Natural killer cell (primary cell): ENCODE results near the gene PRKACA. TPM values are rescaled to one million over a fixed set of nuclear protein-coding genes. Genes with fewer than 3 reads are reported as not detected.

ENCODE experiments used
- ATAC-seq, 3 donors: fragments of 150-1000 bp in 2 of 3; fragments of 200-7000 bp in 1 of 3; cut with Tn5 transposase; 1 replicate in 1 of 3; 2 replicates in 2 of 3; pipeline ENCODE4 v1.10.0; 2021; ENCODE audit warnings: mild to moderate bottlenecking in 2 of 3, moderate library complexity in 2 of 3
- DNase-seq, 2 donors: peaks; one replicate each; pipeline versions ENCODE4 v3.0.0 to v3.0.0-alpha.2; 2013 to 2021; ENCODE audit warnings: mixed read lengths in 1 of 2
- H3K27ac ChIP-seq: one replicate; pipeline ENCODE4 v1.5.1; 2013; ENCODE audit warnings: mild to moderate bottlenecking, low read length
- H3K27me3 ChIP-seq: one replicate; pipeline ENCODE4 v1.6.1; 2013; ENCODE audit warnings: low read length; ENCODE audit not compliant: control insufficient read depth, insufficient read depth
- H3K36me3 ChIP-seq: one replicate; pipeline ENCODE4 v1.6.1; 2013; ENCODE audit warnings: low read length; ENCODE audit not compliant: control insufficient read depth, insufficient read depth
- H3K4me1 ChIP-seq: one replicate; pipeline ENCODE4 v1.6.1; 2013; ENCODE audit warnings: low read length; ENCODE audit not compliant: control insufficient read depth, insufficient read depth
- H3K4me3 ChIP-seq: one replicate; pipeline ENCODE4 v1.5.1; 2013; ENCODE audit warnings: low read length
- H3K9me3 ChIP-seq: one replicate; pipeline ENCODE4 v1.6.1; 2013; ENCODE audit warnings: low read length; ENCODE audit not compliant: control insufficient read depth, insufficient read depth
- H3K27ac Mint-ChIP-seq, 2 donors: one replicate each; pipeline ENCODE4 v1.8.0; 2022; ENCODE audit warnings: mild to moderate bottlenecking in 2 of 2, mixed read lengths in 2 of 2, moderate library complexity in 1 of 2
- H3K27me3 Mint-ChIP-seq, 2 donors: one replicate each; pipeline ENCODE4 v1.8.0; 2022; ENCODE audit warnings: low read depth in 2 of 2, mixed read lengths in 2 of 2
- H3K36me3 Mint-ChIP-seq: one replicate; pipeline ENCODE4 v1.8.0; 2022; ENCODE audit warnings: mixed read lengths
- H3K4me1 Mint-ChIP-seq, 2 donors: one replicate each; pipeline ENCODE4 v1.8.0; 2022; ENCODE audit warnings: mixed read lengths in 2 of 2
- H3K4me3 Mint-ChIP-seq: one replicate; pipeline ENCODE4 v1.8.0; 2022; ENCODE audit warnings: mild to moderate bottlenecking, moderate library complexity, mixed read lengths
- H3K9me3 Mint-ChIP-seq, 2 donors: one replicate each; pipeline ENCODE4 v1.8.0; 2022; ENCODE audit warnings: mixed read lengths in 2 of 2
- WGBS: methylation state at CpG from one replicate; pipeline ENCODE4 v1.1.7; 2013; ENCODE audit warnings: missing lambda C conversion rate; ENCODE audit not compliant: insufficient coverage; 5-methylcytosine and 5-hydroxymethylcytosine counted together
- intact Hi-C: fragments of 100-400 bp; cut with micrococcal nuclease; formaldehyde crosslinking; loops from one replicate; pipeline ENCODE4 v1.14.2; 2022
- total RNA-seq, 4 donors: library from RNA; stranded (reverse); fragments of 120-200 nt in 1 of 4; gene quantifications; one replicate each; pipeline versions ENCODE4 v1.2.3 to v1.2.4, GENCODE V29; 2013 to 2022
- TF ChIP-seq, protein P1 (sequence below): fragments of 200-600 bp; IDR thresholded peaks from one replicate; pipeline ENCODE4 v1.8.0; 2022; ENCODE audit warnings: antibody characterized with exemption

PRKACA gene
- total RNA-seq, 3 donors from 2014 or later (not counting 1 experiment from before 2014, with no cell fraction given), result 68.6 to 71.8 (median 69.3) TPM

DNA sequence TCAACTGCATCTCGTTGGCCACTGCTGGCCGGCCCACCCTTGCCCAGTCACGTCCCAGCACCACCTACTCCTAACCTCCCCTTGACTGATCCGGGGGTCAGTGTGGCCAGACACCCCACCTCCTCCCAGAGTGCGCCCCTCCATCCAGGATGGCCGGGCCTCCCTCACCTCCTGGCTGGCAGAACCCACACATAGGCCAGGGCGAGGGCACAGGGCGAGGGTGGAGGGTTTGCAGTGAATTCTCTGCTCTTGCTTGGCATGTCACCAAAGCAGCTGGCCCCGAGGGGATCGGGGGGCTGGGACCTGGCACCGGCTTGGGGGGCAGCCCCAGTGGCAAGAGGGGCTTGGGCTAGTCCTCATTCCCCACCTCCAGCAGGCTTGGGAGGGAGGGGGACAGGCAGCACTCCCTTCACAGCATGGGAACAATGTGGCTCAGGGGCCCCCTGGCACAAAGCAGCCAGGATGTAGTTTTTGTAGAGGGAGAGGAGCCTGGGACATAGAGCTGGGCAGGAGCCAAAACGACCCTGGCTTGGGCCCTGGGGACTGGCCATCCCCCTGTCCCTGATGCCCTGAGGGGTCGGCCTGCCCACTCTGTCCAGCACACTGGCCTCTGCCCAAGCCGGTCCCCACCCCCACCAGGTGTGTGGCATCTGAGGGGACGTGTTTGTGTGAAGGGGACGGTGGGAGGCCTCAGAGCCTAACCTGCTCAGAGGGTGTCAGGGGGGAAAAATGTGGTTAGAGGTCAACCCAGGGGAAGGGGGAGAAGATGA, 47.3 kb upstream of the PRKACA start:
- Histone ChIP-seq H3K27ac (no peak overlapping the region), H3K9me3 (no peaks in the 10 kb centered on the region), H3K4me3 (no peak overlapping the region), H3K4me1 (peaks cover 38% of the 10 kb centered on the region), H3K36me3 (peaks cover 6% of the 10 kb centered on the region), H3K27me3 (no peaks in the 10 kb centered on the region)
- DNase-seq, result no peak
- intact Hi-C loops, result loop anchor here (10.0 kb wide), 1 partner anchor 110 kb away; no protein-coding TSS in a partner anchor
- Mint-ChIP-seq H3K4me1 (peaks cover 26 to 35% of the 10 kb centered on the region in 2 donors), H3K27ac (peak overlapping the region in 1 of 2 donors; percentile 95), H3K9me3 (no peaks in the 10 kb centered on the region), H3K27me3 (no peaks in the 10 kb centered on the region), H3K36me3 (no peaks in the 10 kb centered on the region), H3K4me3 (no peak overlapping the region)
- 81% methylated on average over 14 of the region's 16 CpGs for WGBS
- no peak for ATAC-seq
- TF ChIP-seq, protein P1, sequence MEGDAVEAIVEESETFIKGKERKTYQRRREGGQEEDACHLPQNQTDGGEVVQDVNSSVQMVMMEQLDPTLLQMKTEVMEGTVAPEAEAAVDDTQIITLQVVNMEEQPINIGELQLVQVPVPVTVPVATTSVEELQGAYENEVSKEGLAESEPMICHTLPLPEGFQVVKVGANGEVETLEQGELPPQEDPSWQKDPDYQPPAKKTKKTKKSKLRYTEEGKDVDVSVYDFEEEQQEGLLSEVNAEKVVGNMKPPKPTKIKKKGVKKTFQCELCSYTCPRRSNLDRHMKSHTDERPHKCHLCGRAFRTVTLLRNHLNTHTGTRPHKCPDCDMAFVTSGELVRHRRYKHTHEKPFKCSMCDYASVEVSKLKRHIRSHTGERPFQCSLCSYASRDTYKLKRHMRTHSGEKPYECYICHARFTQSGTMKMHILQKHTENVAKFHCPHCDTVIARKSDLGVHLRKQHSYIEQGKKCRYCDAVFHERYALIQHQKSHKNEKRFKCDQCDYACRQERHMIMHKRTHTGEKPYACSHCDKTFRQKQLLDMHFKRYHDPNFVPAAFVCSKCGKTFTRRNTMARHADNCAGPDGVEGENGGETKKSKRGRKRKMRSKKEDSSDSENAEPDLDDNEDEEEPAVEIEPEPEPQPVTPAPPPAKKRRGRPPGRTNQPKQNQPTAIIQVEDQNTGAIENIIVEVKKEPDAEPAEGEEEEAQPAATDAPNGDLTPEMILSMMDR, result no peak

DNA sequence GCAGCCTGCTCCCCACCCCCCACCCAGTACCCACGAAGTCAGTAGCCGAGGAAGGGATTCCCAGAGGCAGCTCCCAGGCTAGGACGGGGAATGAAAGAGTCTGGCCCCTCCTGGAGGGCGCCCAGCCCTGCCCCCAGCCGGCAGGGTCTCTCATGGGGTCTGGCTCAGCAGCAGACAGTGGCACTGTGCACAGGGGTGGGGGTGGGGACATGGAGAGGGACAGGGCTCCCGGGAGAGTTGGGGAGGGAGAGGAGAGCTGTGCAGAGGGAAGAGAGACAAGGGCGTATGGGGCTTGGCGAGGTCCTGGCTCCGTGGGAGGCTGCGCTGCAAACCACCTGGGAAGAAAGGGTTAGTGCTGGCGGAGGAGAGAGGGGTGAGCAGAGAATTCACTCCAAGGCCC, 46.5 kb upstream of the PRKACA start:
- peak overlapping the region in 1 of 2 donors; percentile 44 for H3K27ac Mint-ChIP-seq
- no peaks in the 10 kb centered on the region for H3K27me3 ChIP-seq
- H3K4me1 ChIP-seq, result peaks cover 38% of the 10 kb centered on the region
- no peak overlapping the region for H3K27ac ChIP-seq
- peaks cover 26 to 34% of the 10 kb centered on the region in 2 donors for H3K4me1 Mint-ChIP-seq
- H3K4me3 Mint-ChIP-seq, result no peak overlapping the region
- no peak for ATAC-seq
- WGBS, result 96% methylated on average over 11 of the region's 11 CpGs
- H3K36me3 ChIP-seq, result peaks cover 5% of the 10 kb centered on the region
- no peaks in the 10 kb centered on the region for H3K9me3 ChIP-seq
- H3K27me3 Mint-ChIP-seq, result no peaks in the 10 kb centered on the region
- H3K36me3 Mint-ChIP-seq, result no peaks in the 10 kb centered on the region
- DNase-seq, result no peak
- intact Hi-C loops, result loop anchor here (10.0 kb wide), 1 partner anchor 111 kb away; no protein-coding TSS in a partner anchor
- TF ChIP-seq, protein P1, result no peak
- no peaks in the 10 kb centered on the region for H3K9me3 Mint-ChIP-seq
- no peak overlapping the region for H3K4me3 ChIP-seq

DNA sequence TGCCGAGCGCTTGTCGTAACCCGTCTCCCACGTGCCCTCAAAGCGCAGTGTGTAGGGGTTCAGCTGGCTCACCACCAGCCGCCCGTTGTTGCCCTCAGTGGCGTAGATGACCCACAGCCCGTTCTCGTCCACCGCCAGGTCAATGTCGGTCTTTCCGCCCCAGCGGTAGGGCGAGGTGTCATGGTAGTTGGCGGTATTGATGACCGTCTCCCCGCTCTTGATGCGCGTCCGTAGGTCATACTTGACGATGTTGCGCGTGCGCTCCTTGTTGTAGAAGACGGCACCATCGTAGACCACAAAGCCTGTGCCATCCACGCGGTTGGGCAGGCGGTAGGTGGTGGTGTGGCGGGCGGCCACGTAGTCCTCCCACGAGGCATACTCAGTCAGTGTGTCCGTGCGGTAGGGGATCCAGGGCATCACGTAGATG, 45.3 kb upstream of the PRKACA start:
- TF ChIP-seq, protein P1, result no peak
- peak overlapping the region in 1 of 2 donors; percentile 44 for H3K27ac Mint-ChIP-seq
- no peak for DNase-seq
- no peak overlapping the region for H3K4me3 ChIP-seq
- peaks cover 18 to 25% of the 10 kb centered on the region in 2 donors for H3K4me1 Mint-ChIP-seq
- no peaks in the 10 kb centered on the region for H3K9me3 ChIP-seq
- H3K36me3 Mint-ChIP-seq, result no peaks in the 10 kb centered on the region
- no peak overlapping the region for H3K27ac ChIP-seq
- intact Hi-C loops, result loop anchor here (10.0 kb wide), 1 partner anchor 112 kb away; no protein-coding TSS in a partner anchor
- no peak for ATAC-seq
- WGBS, result 97% methylated on average over 38 of the region's 38 CpGs
- no peaks in the 10 kb centered on the region for H3K27me3 Mint-ChIP-seq
- peaks cover 14% of the 10 kb centered on the region for H3K36me3 ChIP-seq
- no peaks in the 10 kb centered on the region for H3K9me3 Mint-ChIP-seq
- H3K4me1 ChIP-seq, result peaks cover 32% of the 10 kb centered on the region
- no peak overlapping the region for H3K4me3 Mint-ChIP-seq
- H3K27me3 ChIP-seq, result no peaks in the 10 kb centered on the region
